ENCODE data around the gene NDUFAF2.

DNA sequence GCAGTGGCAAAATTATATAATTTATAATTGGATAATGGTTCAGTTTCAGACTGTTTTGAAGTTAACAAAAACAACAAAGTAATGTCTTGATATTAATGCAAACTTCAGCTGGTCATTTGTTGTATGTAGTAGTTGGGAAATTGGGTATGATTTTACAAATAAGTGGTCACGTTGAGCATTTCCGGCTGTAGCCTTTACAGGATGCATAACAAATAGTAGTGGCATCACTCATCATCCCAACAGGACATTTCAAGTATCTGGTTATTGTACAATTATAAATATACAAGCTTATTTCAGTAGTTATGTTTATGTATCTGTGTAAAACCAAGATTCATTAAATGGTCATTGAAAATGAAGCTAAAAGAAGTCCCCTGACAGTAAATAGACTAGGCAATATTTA is 144.3 kb downstream of the NDUFAF2 start:
- TF ChIP-seq POLR2A (IDR thresholded peaks at IDR 0.05): no peak
- TF ChIP-seq, protein P1, sequence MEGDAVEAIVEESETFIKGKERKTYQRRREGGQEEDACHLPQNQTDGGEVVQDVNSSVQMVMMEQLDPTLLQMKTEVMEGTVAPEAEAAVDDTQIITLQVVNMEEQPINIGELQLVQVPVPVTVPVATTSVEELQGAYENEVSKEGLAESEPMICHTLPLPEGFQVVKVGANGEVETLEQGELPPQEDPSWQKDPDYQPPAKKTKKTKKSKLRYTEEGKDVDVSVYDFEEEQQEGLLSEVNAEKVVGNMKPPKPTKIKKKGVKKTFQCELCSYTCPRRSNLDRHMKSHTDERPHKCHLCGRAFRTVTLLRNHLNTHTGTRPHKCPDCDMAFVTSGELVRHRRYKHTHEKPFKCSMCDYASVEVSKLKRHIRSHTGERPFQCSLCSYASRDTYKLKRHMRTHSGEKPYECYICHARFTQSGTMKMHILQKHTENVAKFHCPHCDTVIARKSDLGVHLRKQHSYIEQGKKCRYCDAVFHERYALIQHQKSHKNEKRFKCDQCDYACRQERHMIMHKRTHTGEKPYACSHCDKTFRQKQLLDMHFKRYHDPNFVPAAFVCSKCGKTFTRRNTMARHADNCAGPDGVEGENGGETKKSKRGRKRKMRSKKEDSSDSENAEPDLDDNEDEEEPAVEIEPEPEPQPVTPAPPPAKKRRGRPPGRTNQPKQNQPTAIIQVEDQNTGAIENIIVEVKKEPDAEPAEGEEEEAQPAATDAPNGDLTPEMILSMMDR (IDR thresholded peaks at IDR 0.05): no peak

All from gastroesophageal sphincter (tissue), 3 donors.